NCI-H526 (cell line): ENCODE measurements around the gene GRHL1.
"Not testable (repeated sequence)": the region's sequence is repeated elsewhere in the genome, so short reads cannot be mapped to it uniquely, and the experiment has no call there.

ENCODE experiments used
- DNase-seq, 2 experiments: peaks; one replicate each; lab custom pipeline; 2025; lab: John Stamatoyannopoulos, UW

The GRHL1 gene, protein sequence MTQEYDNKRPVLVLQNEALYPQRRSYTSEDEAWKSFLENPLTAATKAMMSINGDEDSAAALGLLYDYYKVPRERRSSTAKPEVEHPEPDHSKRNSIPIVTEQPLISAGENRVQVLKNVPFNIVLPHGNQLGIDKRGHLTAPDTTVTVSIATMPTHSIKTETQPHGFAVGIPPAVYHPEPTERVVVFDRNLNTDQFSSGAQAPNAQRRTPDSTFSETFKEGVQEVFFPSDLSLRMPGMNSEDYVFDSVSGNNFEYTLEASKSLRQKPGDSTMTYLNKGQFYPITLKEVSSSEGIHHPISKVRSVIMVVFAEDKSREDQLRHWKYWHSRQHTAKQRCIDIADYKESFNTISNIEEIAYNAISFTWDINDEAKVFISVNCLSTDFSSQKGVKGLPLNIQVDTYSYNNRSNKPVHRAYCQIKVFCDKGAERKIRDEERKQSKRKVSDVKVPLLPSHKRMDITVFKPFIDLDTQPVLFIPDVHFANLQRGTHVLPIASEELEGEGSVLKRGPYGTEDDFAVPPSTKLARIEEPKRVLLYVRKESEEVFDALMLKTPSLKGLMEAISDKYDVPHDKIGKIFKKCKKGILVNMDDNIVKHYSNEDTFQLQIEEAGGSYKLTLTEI

DNA sequence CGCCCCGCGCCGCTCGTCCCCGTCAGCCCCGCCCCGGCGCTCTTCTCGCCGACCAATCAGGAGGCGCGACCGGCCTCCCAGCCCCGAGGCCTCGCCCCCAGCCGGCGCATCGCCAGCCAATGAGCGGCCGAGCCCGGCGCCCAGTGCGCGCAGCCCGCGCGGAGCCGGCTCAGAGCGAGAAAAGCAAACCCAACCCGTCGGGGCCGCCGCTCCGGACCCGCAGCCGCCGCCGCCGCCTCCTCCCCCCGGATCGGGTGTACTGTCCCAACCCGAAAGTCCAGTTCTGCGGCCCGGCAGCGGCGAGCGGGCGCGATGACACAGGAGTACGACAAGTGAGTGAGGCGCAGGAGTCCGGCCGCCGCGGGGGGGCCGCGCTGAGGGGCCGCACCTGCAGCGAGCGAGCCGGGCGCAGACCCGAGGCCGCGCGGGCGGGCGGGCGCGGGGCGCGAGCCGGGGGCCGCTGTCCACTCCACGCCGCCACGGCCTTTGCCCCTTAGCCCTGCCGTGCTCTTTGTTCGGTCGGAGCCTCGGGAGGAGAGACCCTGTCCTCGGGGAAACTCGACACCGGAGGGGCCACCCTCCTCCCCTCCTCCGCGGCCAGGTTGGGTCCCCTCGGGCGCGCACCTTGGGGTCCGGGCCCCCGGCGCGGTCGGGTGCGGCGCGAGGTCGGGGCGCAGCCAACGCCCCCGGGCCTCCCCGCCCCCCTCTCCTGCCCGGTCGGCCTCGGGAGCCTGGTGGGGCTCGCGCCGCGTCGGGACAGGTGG is at the start of gene GRHL1:
TSS of gene GRHL1 (plus strand) at position 172 of the 764 bp plus-strand sequence. CDS start at position 313, 141 bp downstream.
- DNase-seq, result peak; percentile 65 to 97

DNA sequence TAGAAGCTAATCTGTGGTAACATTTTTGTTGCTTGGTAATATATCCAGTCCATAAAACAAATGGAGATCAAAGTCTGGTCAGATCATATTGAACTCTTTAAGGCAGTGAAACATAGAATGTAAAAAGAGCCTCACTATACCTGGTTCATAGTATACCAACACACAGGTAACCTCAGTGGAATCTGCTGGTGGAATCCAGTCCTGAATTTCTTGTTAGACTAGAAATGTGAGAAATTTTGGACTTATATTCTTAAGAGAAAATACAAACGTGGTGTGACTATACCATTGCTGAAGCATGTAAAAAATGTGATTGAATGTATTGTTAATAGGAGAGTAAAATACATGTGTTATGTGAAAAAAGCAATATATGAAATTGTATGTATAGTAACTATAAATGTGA is 46.1 kb upstream of the GRHL1 start:
- DNase-seq, result no peak

DNA sequence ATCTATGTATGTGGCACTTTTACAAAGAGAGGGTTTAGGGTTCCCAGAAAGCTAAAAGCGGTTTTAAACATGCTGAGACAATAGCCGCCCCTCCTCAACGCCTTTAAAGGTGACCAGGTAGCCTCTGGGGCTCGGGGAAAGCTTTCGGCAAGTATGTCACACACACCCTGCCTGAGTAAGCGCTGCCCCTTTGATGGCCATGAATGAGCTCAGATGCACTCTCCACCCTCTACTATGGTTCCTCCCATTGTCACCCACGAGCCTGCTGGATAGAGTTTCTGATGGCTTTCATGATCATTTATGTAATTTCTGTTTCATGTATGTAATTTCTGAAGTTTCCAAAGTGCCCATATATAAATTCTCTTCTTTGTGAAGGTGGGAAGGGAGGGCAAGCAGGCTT is 44.1 kb upstream of the GRHL1 start:
- no peak for DNase-seq

DNA sequence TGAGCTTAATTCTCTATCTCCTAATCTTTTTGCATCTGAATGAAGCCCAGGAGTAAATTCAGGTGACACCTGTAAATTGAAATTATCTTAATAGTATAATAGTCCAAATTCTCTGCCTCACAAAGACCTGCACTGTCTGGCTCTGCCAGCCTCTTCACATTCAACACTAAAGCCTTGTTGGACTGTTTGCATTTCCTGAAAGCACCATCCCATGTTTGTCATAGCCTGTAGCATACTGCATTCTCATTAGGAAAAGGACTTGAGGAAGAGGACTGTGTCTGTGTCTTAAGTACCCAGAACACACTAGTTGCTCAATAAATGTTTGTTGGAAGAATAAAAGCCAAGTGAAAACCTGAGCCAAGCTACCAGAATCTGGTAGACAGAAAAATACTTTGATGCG is 42.9 kb upstream of the GRHL1 start:
- no peak for DNase-seq

DNA sequence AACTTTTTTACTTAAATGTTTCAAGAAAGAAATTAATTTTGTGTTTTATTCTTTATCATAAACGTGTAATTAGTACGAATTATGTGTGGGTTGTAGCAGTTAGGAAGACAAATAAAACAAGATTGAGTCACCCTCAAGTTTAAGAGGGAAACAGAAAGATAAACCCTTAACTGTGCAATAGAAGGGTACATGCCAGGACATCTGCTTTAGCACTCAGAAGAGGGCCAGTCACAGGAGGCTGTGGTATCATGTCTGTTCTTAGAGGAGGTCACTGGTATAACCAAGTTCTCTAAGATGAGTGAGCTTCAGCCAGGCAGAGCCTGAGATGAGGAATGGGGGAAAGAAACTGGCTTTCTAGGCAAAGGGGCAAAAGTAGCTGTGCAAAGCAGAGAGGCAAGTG is 42.4 kb upstream of the GRHL1 start:
- DNase-seq, result no peak

DNA sequence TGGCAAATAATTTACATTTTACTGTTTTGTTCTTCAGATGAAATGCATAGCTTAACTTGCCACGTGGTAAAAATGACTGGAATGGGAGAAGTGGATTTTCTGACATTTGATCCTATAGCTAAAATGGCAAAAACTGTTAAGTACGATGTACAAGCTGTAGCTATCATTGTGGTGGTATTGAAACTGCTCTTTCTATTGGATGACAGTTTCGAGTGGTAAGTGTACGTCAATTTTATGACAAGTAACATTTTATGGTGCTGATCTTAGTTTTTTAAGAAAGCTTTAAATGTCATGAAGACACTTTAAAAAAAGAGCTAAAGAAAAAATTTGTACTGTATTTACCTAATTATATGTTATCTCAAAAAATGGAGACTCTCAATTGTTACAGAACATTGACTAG is 40.8 kb upstream of the GRHL1 start:
- no peak for DNase-seq

DNA sequence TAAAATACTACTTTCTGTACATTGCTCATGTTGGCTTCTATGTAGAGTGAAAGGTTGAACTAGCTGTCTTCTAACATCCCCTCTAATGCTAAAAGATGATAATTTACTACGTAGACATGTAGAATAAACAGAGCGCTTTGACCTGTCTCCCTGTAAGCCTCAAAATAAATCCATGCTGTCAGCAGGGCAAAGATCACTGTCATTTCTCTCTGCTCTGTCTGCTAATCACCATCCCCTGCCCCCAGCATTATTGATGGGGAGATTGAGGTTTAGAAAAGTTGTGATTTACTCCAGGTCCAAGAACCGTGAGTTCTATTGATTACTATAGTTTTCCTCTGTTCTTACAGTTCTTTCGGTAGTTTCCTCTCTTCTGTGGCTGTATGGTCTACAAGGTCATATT is 39.0 kb upstream of the GRHL1 start:
- no peak for DNase-seq

DNA sequence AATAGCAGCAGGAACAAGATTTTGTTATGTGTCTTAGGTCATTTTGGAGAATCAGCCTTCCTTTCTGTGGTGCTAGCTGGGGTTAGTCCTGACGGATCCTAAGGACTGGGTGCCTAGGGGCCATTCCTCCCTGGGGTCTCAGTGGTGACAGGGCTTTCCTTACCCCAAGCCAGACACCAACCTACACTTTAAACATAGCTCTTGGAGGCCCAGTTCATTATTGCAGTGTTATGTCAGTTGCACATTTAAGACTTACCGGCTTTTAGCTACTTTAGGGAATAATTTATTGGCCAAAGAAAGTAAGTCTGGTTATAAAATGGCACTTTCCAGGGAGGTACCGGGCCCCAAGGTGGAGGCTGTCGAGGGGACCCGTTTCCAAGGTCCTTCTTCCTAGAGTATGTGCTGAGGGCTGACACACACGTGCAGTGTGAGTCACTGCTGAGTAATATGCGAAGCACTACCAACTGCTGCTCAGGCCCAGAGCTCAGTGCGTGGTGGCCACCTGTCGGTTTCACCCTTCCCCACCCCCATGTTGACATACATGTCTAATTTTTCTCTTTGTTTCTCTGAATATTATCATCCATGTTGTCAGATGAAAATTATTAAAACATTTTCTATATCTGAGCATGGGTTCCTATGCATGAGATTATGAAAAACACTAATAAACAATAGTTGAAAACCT is 37.0 kb upstream of the GRHL1 start:
- DNase-seq, result no peak

DNA sequence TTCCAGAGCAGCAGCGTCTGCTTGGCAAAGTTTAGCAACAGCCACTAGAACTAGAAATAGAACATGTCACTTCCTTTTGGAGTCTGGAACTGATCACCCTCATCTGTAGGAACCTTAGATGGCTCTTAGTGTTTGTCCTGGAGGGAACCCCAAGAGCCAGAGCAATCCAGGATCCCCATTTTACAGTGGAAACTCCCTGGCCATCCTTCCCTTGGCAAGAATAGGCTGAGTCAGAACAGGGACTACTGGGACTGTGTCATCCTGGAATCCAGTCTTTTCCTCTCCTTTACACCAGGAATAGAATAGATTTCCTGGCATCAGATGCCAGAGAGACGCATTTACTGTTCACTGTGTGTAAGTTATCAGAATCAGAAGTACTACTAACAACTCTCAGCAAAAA is 33.2 kb upstream of the GRHL1 start:
- DNase-seq, result no peak

DNA sequence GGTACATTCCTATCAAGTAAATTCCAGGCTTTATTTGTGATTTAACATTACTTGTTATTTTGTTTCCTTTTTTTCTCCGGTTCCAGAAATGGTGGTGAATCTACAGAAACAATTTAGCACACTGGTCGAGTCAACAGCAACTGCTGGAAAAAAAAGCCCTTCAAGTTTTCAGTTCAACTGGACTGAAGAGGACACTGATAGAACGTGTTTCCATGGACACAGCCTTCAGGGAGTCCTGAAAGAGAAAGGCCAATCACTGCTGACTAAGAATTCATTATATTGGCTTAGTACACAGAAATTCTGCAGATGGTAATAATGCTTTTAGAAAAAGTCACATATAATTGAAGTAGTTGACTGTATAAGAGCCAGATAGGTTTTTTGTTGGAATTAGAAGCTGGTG is 32.0 kb upstream of the GRHL1 start:
- no peak for DNase-seq

DNA sequence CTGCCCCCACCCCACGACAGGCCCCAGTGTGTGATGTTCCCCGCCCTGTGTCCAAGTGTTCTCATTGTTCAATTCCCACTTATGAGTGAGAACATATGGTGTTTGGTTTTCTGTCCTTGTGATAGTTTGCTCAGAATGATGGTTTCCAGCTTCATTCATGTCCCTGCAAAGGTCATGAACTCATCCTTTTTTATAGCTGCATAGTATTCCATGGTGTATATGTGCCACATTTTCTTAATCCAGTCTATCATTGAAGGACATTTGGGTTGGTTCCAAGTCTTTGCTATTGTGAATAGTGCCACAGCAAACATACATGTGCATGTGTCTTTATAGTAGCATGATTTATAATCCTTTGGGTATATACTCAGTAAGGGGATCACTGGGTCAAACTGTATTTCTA is 24.5 kb upstream of the GRHL1 start:
- not testable (repeated sequence) for DNase-seq

DNA sequence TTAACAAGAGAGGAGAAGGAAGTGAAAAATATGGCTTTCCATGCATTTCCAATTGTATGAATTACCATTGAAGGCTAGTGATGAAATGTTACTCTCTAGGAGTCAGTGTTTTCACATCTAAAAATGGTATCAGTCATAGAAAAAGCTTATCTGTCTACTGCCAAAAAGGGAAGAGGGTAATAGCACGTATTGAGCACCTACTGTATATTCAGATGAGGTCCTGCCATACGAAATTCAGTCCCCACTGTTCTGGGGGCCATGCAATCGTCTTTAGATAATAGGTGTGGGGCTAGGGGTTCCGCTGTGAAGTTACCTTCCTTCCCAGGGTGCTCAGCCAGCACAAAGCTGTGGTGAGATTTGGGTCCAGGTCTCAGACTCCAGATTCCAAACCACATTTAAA is 14.2 kb upstream of the GRHL1 start:
- DNase-seq, result no peak

DNA sequence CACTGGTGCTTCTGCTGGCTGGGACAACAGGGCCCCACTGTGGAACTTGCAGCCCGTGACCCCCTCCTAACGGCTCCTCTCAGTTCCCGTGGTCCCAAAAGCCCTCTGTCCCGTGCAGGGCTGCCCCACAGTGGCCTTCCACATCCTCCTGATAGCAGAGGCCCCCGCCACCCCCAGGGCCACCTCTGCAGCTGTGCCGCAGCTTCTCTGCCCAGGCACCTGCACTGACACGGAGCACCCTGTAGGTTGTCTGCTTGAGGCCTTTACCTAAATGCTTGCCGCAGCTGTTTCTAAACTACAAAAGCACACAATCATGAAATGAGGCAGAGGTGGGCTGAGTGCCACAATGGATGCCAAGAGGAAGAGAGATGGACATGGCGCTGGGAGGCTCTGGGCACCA is 13.5 kb upstream of the GRHL1 start:
- no peak for DNase-seq

DNA sequence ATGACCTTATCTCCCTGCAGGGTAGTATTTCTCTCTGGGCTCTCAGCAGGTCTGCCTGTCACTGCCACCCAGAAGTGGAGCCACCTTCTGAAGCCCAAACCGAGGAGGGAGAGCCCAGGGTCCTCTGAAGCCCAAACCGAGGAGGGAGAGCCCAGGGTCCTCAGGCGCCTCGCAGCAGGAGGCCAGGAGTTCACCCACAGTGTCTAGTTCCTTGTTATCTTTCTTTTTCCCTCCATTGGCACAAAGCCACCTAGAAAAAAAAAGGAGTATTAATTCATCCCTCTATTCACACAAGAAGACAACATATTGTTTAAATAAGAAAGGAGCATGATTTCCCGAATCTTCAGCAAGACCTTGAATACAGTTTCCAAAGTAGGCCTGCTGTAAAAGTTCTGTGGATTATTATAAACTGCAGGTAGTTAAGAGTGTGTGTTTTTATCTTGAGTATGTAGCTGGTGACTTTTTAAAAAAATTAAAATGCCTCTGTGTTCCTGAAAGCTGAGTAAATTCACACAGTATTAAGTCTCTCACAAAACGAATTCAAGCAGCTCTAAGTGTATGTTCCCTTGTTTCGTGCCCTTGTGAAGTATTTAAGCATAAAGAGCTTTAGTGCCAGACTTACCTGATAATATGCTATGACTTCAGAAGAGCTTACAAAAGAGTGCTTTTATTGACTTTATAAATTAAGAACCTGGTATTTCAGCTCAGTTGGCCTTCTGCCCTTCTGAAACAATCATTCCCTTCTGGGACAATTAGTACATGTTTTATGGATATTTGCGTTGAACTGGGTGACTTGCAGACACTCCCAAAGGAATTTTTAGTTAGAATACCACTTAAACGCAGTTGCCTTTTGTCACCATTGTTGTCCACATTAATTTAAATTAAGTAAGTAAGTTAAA is 11.7 kb upstream of the GRHL1 start:
- no peak for DNase-seq

DNA sequence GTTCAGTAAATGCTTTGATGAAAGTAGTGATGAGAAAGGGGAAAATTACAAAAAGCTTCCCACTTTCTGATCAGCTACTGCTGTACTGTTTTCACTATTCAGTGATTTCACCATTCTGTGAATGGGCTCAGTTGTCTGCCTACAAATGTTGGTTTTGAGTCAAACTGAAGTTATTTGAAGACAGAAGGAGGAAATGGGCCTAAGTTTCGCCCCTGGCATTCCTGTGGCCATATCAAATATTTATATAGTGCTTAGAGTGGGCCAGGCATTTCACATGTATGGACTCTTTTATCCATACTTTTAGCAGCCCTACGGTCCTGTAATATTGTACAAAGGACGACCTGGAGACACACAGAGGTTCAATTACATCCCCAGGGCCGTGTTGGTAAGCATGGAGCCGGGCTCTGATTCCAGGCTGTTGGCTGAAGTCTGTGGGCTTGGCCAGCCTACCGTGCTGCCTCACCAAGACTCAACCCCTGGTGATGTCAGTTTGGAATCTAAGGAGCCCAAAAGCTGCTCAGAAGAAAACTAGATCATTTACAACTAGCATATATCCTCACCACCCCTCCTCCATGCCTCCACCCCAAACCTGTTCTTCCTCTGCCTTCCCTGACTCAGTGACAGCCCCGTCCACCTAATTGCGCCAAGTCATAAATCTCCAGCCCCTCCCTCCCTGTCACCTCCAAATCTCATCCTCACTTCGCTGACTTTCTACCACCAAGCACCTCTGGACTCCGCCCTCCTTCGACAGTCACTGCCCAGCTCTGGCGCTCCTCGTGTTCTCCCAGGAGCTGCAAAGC is 10.1 kb upstream of the GRHL1 start:
- no peak for DNase-seq

DNA sequence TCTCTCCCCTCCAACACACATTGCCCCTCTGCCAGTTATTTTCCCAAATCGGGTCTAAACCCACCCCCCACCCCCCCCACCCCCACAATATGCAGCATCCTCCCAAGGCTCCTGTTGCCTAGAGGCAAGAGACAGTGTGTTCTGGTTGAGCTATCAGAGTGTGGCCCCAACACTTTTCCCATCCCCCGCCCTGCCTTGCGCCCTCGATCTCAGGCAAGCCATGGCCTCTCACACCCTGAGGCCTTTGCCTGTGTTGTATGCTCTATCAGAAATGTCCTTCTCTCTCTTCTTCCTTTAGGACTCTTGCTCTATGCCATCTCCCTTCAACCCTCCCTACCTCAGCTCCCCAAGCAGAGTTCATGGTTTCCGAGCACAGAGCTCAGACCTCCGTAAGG is 9.5 kb upstream of the GRHL1 start:
- no peak for DNase-seq

DNA sequence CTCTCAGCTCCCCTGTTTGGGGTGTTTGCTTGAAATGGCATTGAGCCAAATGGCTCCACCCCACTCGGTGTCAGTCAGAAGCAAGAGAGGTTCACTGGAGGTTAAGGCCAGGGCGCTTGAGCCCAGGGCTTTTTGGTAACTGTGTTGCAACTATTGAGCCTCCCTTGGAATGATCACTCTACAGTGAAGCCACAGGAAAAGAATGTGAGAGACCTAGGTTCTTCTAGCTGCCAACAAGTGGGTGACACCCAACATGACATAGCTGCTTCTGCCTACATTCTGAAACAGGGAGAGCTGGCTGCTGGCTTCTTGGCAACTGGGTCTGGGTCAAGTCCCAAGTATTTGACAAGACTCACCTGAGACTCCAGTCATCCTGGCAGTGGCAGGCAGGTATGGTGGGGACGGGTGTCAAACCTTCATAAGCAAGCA is 7.1 kb upstream of the GRHL1 start:
- no peak for DNase-seq

DNA sequence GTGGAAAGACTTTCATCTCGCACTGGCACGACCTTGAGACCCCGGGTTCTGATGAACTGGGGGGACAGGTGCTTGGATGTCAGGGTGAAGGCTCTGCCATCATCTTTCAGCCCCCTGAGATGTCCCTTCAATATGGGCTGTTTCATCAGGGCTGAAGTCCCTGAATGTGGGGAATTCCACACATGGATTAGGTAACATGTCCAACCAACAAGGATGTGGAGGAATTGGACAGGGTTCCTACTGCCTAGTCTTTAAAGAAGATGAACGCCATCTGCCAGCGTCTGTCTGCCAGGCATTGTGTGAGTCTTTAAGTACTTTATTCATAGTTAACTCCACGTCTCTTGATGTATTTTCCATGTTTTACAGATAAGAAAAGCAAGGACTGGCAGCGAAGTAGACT is 5.9 kb upstream of the GRHL1 start:
- DNase-seq, result no peak

DNA sequence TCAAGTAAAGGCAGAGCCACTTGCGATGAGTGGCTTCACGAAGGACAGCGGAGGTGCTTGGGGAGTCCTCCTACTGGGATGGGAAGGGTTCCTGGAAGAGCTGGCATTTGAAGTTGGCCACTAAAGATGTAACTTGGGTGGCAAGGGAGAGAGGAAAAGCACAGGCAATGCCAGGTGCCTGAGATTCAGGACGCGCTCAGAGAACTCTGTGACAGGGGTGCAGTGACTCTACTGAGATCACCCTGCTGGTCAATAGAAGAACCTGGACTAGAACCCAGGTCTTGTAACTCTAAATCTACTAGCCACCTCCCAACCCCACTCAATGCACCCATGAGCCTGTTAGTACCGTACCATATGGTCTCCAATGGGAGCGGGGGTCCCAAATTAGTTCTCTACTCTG is 5.4 kb upstream of the GRHL1 start:
- DNase-seq, result no peak

DNA sequence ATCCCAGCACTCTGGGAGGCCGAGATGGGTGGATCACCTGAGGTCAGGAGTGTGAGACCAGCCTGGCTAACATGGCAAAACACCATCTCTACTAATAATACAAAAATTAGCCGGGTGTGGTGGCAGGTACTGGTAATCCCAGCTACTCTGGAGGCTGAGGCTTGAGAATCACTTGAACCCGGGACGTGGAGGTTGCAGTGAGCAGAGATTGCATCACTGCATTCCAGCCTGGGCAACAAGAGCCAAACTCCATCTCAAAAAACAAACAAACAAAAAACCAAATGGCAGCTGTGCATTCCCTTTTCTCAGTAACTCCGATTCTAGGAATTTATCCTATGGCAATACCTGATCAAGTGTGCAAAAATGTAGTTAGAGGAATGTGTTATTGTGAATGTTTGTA is 4.7 kb upstream of the GRHL1 start:
- DNase-seq, result no peak

DNA sequence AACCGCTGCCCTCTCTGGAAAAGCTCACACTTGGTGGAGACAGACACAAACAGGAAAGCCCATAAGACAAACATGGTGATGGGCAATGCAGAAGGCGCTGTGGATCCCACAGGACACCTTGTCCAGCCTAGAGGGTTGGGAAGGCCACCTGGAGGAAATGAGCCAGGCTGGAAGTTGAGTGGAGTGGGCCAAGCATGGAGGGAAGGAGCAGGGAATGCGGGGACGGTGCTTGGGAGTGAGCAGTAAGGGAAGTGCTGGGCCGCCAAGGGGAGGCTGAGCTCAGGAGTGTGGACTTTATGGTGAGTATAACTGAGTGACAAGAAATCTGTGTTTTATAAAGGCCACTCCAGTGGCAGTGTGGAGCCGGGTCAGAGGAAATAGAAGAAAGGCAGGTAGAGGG is 2.8 kb upstream of the GRHL1 start:
- DNase-seq, result no peak
